COLO829 (cell line): ENCODE measurements around the gene CRTC1.
"Not testable (repeated sequence)": the region's sequence is repeated elsewhere in the genome, so short reads cannot be mapped to it uniquely, and the experiment has no call there.

ENCODE experiments used
- DNase-seq: peaks from one replicate; pipeline ENCODE4 v3.0.0; 2012; ENCODE audit warnings: low spot score

CRTC1 gene

DNA sequence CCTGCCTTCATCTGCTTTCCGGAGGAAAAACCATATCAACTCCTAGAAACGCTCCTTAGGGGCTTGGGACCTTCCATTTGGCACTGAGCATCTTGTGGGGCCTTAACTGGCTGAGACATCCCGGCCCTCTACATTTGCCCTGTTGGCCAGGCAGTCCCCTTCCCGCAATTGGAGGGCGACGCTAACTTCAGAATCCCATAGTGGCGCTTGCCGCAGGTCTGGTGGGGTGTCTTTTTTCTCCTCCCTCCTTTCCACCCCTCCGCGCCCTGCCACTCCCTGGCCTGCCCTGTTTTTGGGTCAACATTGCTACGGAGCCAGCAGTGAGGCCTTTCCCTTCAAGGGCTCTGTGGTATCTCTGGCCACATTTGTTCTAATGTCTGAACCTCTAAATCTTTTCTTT, 13.6 kb upstream of the CRTC1 start:
- DNase-seq = no peak

DNA sequence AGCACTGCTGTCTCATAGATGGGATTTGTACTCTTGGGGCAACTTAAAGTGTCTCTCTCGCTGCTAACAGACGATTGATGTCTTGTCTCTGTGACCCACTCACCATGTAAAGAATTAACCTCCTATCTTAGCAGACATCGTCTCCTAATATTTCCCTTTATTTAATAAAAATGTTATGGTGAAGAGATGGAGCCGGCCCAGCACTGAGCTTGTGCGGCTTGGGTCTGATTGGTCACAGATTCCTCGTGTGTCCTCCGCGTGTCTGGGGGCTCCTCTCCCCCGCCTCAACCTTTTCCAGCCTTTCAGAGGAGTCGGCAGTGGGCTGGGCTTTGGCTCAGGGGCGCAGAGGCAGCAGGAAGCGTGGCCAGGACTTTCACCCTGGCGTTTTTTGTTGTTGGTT, 13.2 kb upstream of the CRTC1 start:
- no peak for DNase-seq

DNA sequence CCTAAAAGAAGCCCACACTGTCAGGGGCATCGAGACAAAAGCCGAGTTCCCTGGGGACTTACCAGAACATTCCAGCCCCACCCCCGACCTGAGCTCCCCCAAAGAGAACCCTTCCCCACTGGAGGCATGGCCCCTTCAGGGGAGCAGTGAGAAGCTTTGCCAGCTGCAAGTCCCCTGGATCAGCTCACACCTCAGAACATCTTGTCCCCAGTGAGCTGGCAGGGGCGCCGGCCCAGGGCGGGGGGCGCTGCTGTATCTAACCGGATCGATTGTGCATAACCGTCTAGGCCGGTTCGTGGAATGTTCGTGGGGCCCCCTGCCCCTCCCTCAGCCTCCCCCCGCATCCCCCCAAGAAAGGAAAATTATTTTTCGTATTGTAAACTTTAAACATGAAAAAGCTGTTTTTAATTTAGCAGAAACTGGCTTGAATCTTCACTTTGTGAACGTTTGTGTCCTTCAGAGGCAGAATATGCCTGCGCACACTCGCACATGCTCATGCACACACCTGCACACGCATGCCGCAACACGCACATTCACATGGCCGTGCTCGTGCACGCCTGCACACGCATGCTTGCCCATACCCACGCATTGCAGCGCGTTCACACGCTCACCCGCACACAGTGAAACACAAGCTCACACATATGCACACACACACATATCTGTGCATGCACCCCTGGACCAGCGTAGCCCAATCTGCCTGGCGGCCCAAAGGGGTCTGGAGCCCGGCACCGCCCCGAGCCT, 12.0 kb upstream of the CRTC1 start:
- DNase-seq = no peak

DNA sequence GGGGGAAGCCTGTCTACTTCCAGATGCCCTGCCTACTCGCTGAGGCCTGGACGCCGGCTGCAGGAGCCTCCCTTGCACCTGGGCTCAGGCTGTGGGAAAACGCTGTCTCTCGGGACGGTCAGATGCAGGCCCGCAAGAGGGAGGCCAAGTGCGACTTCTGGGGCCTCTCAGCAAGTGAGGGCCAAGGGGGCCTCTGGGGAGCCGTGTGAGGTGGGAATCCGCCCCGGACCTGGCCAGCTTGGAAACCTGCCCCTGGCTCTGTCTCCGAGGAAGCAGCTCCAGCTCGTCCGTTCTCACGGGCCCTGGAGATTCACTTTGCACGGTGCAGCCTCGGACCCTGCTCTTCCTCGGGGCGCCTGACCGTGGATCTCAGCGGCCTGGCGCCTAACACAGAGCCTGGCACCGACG, 11.4 kb upstream of the CRTC1 start:
- no peak for DNase-seq

- DNase-seq = no peak
Observed at GRCh38 chr19:18672606-18673337, 10.7 kb upstream of the CRTC1 start.

GRCh38 chr19:18674616-18675015, 8.9 kb upstream of the CRTC1 start:
- DNase-seq = no peak

DNA sequence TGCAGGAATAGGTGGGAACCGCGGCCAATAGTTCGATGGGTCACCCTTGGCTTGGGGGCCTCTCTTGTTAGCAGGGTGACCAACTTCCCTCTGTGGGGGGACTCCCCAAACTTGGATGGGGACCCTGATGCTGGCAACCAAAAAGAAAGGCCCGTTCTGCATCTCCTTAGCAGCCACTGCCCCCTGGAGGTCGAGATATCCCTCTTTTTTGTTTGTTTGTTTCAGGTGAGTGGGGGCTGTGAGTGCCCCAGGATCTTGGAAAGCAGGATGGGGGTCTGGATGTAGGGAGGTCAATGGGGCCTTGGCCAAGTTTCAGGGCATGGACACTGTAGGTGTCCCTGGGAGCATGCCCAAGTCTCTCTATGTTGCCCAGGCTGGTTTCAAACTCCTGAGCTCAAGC, 7.7 kb upstream of the CRTC1 start:
- no peak for DNase-seq

- no peak for DNase-seq
Observed at GRCh38 chr19:18676692-18677091, 6.8 kb upstream of the CRTC1 start.

GRCh38 chr19:18677156-18677555, 6.3 kb upstream of the CRTC1 start:
- DNase-seq = no peak

- DNase-seq = not testable (repeated sequence)
Observed at GRCh38 chr19:18680148-18680547, 3.3 kb upstream of the CRTC1 start.

DNA sequence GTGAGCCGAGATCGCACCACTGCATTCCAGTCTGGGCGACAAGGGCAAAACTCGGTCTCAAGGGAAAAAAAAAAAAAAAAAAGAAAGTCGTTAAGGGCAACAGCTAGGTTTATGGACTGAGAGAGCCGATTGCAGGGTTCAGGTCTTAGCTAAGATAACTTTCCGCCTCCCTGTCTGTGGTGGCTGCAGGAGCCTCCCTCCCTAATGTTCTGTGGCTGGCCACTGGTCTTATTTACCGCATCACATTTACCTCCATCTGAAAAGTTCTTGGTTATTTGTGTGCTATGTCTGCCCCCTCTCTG, 722 bp upstream of the CRTC1 start:
- DNase-seq = no peak

DNA sequence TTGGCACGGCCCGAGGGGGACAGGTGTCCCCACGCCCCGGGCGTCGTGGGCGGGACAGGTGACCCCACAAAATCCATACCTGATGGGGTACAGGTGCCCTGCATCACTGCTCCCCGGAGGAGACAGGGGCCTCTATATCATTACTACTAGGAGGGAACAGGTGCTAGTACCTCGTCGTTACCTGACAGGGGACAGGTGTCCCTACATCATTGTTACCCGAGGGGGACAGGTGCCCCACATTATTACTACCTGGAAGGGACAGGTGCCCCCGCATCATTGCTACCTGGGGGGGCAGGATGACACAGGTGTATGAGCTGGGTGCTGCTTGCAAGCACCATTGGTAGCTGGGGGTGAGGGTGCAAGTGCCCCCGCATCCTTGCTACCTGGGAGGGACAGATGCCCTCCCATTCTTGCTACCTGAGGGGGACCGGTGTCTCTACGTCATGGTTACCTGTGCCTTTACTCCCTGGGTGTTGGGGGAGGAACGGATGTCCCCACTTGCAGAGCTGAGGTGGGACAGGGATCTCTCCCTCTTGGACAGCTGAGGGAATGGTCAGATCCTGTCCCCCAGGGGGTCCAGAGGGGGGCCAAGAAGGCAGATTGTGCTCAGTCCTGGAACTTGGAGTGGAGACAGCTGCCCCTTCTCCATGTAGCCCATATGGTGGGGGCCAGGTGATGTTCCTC, 620 bp downstream of the CRTC1 start:
- DNase-seq = no peak

DNA sequence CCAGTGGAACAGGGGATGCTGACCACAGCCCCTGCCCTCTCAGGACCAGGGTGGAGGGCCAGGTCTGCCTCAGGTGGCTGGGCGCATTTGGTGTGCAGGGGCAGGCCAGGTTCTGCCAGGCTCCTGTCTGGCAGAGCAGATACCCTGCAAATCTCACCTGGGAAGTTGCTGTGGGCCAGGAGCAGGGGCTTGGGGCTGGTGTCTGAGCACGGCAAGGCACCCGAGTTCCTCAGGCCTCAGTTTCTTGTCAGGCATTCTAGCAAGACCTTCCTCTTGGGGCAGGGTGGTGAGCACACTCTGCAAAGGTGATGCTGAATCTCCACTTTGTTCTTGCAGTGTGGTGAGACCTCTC, 1.1 kb downstream of the CRTC1 start:
- no peak for DNase-seq

DNA sequence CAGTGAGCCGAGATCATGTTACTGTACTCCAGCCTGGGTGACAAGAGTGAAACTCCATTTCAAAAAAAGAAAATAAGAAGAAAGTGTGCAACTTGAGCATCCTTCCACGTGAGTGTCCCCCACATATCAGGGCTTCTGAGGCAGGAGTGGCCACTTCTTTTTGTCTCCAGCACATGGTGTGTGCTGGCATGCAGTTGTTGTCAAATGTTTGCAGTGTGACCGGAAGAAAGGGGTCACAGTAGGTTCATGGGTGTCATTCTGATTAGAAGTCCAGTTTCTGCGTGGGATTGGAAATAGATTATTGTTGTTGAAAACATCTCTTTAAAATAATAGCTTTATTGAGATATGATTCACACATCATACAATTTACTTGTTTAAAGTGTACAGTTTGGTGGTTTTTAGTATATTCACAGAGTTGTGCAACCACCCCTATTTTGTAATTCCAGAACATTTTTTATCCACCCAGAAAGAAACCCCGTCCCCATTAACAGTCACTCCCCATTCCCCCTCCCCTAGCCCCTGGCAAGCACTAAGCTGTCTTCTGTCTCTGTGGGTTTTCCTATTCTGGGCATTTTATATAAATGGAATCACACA, 2.2 kb downstream of the CRTC1 start:
- DNase-seq = no peak

- no peak for DNase-seq
Observed at GRCh38 chr19:18687740-18688465, 4.4 kb downstream of the CRTC1 start.

GRCh38 chr19:18696023-18696422, 12.5 kb downstream of the CRTC1 start:
- DNase-seq = no peak

DNA sequence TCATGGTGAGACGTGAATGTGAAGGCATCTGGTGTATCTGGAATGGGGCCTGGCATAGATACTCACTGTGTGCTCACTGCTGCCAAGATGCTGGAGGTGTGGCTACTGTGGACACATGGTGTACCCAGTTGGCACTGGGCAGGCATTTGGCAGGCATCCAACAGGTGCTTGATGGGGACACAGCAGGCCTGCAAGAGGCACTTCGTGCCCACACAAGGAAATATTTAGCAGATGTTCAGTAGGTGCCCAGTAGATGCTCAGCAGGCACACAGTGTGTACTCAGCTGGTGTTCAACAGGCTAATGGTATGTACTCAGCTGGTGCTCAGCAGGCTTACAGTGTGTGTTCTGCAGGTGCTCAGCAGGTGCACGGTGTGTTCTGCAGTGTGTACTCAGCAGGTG, 14.2 kb downstream of the CRTC1 start:
- DNase-seq = no peak

- no peak for DNase-seq
Observed at GRCh38 chr19:18698321-18699167, 15.1 kb downstream of the CRTC1 start.

GRCh38 chr19:18699403-18700054, 16.0 kb downstream of the CRTC1 start:
- no peak for DNase-seq

GRCh38 chr19:18700501-18701249, 17.2 kb downstream of the CRTC1 start:
- DNase-seq = peak; percentile 21
